H1 (cell line): Measurements from ENCODE around the gene DFFA. TPM values are rescaled to one million over a fixed set of nuclear protein-coding genes. Genes with fewer than 3 reads are reported as not detected.

Experiments
- CHD7 ChIP-seq: fragments of 300-600 bp; sonication (generic); IDR thresholded peaks from 2 replicates; pipeline ENCODE4 v1.7.1; 2012; ENCODE audit warnings: low read length, moderate library complexity, mild to moderate bottlenecking, inconsistent platforms; ENCODE audit not compliant: insufficient replicate concordance
- FOSL1 ChIP-seq: IDR thresholded peaks from 2 replicates; pipeline ENCODE4 v1.6.1; 2011; ENCODE audit warnings: mild to moderate bottlenecking, low read depth, low read length, moderate library complexity; ENCODE audit not compliant: insufficient read depth
- JUND ChIP-seq: IDR thresholded peaks from 2 replicates; pipeline ENCODE4 v1.6.1; 2011; ENCODE audit warnings: mild to moderate bottlenecking, improper control_type of control experiment, low read length
- KDM4A ChIP-seq: IDR thresholded peaks from one replicate; pipeline ENCODE4 v1.7.1; 2012; ENCODE audit warnings: low read depth, mild to moderate bottlenecking, moderate library complexity, low read length, inconsistent platforms; ENCODE audit not compliant: severe bottlenecking
- NANOG ChIP-seq: IDR thresholded peaks from 2 replicates; pipeline ENCODE4 v1.6.1; 2011; ENCODE audit warnings: low read length, low read depth, mild to moderate bottlenecking, inconsistent platforms; ENCODE audit not compliant: insufficient read depth, poor library complexity, severe bottlenecking
- POLR2A ChIP-seq, 2 experiments: IDR thresholded peaks; 1 replicate in 1 of 2; 2 replicates in 1 of 2; pipeline ENCODE4 v1.6.1; 2011; ENCODE audit warnings: low read depth in 2 of 2, low read length in 2 of 2, mild to moderate bottlenecking in 2 of 2; ENCODE audit errors: control extremely low read depth in 1 of 2
- POU5F1 ChIP-seq: IDR thresholded peaks from 2 replicates; pipeline ENCODE4 v1.6.1; 2011; ENCODE audit warnings: low read depth, mild to moderate bottlenecking, low read length, moderate library complexity
- RFX5 ChIP-seq: IDR thresholded peaks from 2 replicates; pipeline ENCODE4 v1.6.1; 2011; ENCODE audit warnings: low read depth, low read length, improper control_type of control experiment, borderline replicate concordance
- SIX5 ChIP-seq: IDR thresholded peaks from 2 replicates; pipeline ENCODE4 v1.6.1; 2011; ENCODE audit warnings: mild to moderate bottlenecking, low read depth, low read length
- SP2 ChIP-seq: IDR thresholded peaks from 2 replicates; pipeline ENCODE4 v1.6.1; 2012; ENCODE audit warnings: mild to moderate bottlenecking, low read length, inconsistent platforms
- SRF ChIP-seq: IDR thresholded peaks from 2 replicates; pipeline ENCODE4 v1.6.1; 2011; ENCODE audit warnings: mild to moderate bottlenecking, low read depth, low read length, moderate library complexity
- polyA plus RNA-seq, 7 experiments: library from polyadenylated mRNA; depleted of rRNA in 3 of 7; stranded (reverse) in 5 of 7; unstranded in 2 of 7; fragments of >200 nt in 5 of 7; fragments of 200-250 nt in 2 of 7; gene quantifications; 1 replicate in 5 of 7; 2 replicates in 1 of 7; 4 replicates in 1 of 7; pipeline versions ENCODE4 v1.2.1 to v1.2.3, GENCODE V29; 2011 to 2013; ENCODE audit warnings: missing spikeins in 2 of 7, mixed read lengths in 2 of 7
- total RNA-seq: library from RNA; stranded (reverse); fragmentation: NEBNext Ultra II Directional; extraction: Animal tissue kit (Norgen Biotek cat#: 25700); gene quantifications from 2 replicates; pipeline ENCODE4 v1.2.1, GENCODE V29; 2021

DFFA gene
- total and polyA plus RNA-seq, 2 of the 8 experiments (the other 6 are each of a cell fraction or from before 2014, with no cell fraction given): 34.3 to 79.9 TPM

DNA sequence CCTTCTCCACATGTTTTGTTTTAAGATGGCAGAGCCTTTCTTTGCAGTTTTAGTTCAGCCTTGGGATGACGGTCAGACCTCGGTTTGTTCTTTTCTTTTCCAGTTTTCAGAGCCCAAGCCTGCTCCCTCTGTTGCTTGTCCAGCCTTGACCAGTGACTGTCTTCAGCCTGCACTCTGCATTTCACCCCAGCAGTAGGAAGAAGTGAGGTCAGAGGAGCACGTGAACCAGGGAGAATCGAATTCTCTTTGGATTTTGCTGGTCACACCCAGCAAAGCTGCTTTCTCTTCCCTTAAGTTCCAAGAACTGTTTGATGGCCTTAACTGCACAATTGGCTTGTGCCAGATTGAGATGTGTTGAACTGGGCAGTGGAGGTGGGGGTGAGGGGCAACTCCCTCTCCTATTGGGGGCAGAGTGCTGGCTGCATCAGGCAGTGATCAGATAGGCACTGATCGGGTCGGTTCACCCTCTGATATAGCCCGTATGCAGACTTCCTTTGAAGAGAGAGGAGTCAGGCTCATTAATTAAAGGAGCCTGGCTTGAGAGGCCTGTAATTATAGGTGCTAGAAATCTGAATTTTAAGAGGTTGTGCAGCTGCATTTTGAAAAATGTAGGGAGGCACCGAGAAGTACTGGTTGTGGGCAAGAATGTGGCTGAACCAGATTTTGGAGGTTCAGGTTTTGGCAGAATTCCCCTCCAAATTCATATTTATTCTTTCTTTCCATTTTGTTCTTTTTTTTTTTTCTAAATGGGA, 44.8 kb upstream of the DFFA start (continued):
- TF ChIP-seq CHD7 (no peak), POLR2A (IDR thresholded peaks at IDR 0.05; ENCODE audit: control extremely low read depth in 1 of 2, low read depth in 2 of 2, low read length in 2 of 2) (no peak), SRF (no peak), JUND (no peak), SP2 (no peak), KDM4A (no peak), FOSL1 (no peak), RFX5 (no peak), NANOG (no peak), SIX5 (no peak), POU5F1 (no peak)
